GM12878 (cell line): Measurements from ENCODE around the gene TDRD12. TPM values are rescaled to one million over a fixed set of nuclear protein-coding genes. Genes with fewer than 3 reads are reported as not detected.

Source experiments
- ATAC-seq: fragments of 200-7000 bp; cut with Tn5 transposase; 3 replicates; pipeline ENCODE4 v1.9.1; 2020; ENCODE audit warnings: mild to moderate bottlenecking, moderate library complexity
- BruUV-seq: library from RNA; stranded (reverse); fragments of 400-500 nt; replicated peaks from 2 replicates; lab custom pipeline; 2021; lab: Mats Ljungman, UMichigan
- CTCF ChIA-PET: fragments of 300-600 bp; sonication (Branson Sonifier 250); formaldehyde crosslinking; extraction: SDS; loops from one replicate; lab custom pipeline; 2021; ENCODE audit warnings: inconsistent platforms; lab: Yijun Ruan, JAX
- POLR2A ChIA-PET: fragments of 350-600 bp; formaldehyde crosslinking; extraction: SDS; loops from one replicate; lab custom pipeline; 2021; ENCODE audit warnings: inconsistent platforms; lab: Charles Lee
- RAD21 ChIA-PET: fragments of 300-600 bp; sonication (Branson Sonifier 250); formaldehyde crosslinking; loops from one replicate; lab custom pipeline; 2023; ENCODE audit warnings: antibody characterized with exemption; ENCODE audit not compliant: unreplicated experiment; lab: Charles Lee
- SMC1A ChIA-PET: fragments of 300-600 bp; sonication (Branson Sonifier 250); formaldehyde crosslinking; loops from one replicate; lab custom pipeline; 2023; ENCODE audit not compliant: unreplicated experiment, uncharacterized antibody; lab: Charles Lee
- DNase-seq: peaks from one replicate; pipeline ENCODE4 v3.0.0-alpha.2; 2011; ENCODE audit warnings: low read depth, low spot score
- FAIRE-seq: peaks from 3 replicates; lab custom pipeline; 2011; peaks lifted over from hg19 to GRCh38; lab: Jason Lieb, UNC
- H2AFZ ChIP-seq: 2 replicates; pipeline ENCODE4 v1.6.0; 2011; ENCODE audit warnings: low read depth, low read length, control low read depth; ENCODE audit not compliant: control insufficient read depth
- H3K27ac ChIP-seq: 2 replicates; pipeline ENCODE4 v1.5.1; 2011; ENCODE audit warnings: control low read depth; ENCODE audit not compliant: control insufficient read depth, insufficient read depth
- H3K27me3 ChIP-seq, 2 experiments: replicated peaks in 1 of 2; 2 replicates each; pipeline versions ENCODE4 v1.6.0 to v1.6.1; 2011; ENCODE audit warnings: low read length in 1 of 2; ENCODE audit not compliant: control insufficient read depth in 2 of 2, insufficient read depth in 2 of 2
- H3K36me3 ChIP-seq, 2 experiments: 2 replicates each; pipeline ENCODE4 v1.5.1; 2011; ENCODE audit warnings: low read length in 1 of 2; ENCODE audit not compliant: control insufficient read depth in 2 of 2, insufficient read depth in 2 of 2
- H3K4me1 ChIP-seq: 2 replicates; pipeline ENCODE4 v1.6.1; 2011; ENCODE audit warnings: mild to moderate bottlenecking, low read length, moderate library complexity, mixed read lengths; ENCODE audit not compliant: control insufficient read depth, insufficient read depth
- H3K4me2 ChIP-seq: 2 replicates; pipeline ENCODE4 v1.6.0; 2011; ENCODE audit warnings: control low read depth; ENCODE audit not compliant: control insufficient read depth, insufficient read depth
- H3K4me3 ChIP-seq: fragments of 200-600 bp; sonication (generic); 2 replicates; pipeline ENCODE4 v1.5.1; 2016
- H3K79me2 ChIP-seq: 2 replicates; pipeline ENCODE4 v1.6.0; 2011; ENCODE audit warnings: low read length; ENCODE audit not compliant: control insufficient read depth, insufficient read depth
- H3K9ac ChIP-seq: 2 replicates; pipeline ENCODE4 v1.8.0; 2011; ENCODE audit warnings: low read length, control low read depth, mixed read lengths; ENCODE audit not compliant: control insufficient read depth, insufficient read depth
- H3K9me3 ChIP-seq: replicated peaks from 3 replicates; pipeline ENCODE4 v1.5.1; 2011; ENCODE audit warnings: mild to moderate bottlenecking, low read length; ENCODE audit not compliant: control insufficient read depth, insufficient read depth
- H4K20me1 ChIP-seq: 2 replicates; pipeline ENCODE4 v1.6.0; 2011; ENCODE audit not compliant: control insufficient read depth, insufficient read depth
- ASH2L ChIP-seq: fragments of 300-600, 200-600 bp; sonication (generic); IDR thresholded peaks from 2 replicates; pipeline ENCODE4 v1.6.1; 2017; ENCODE audit warnings: low read depth, mild to moderate bottlenecking, borderline replicate concordance
- DPF2 ChIP-seq: fragments of 450-650 bp; IDR thresholded peaks from 2 replicates; pipeline ENCODE4 v1.6.1; 2017; ENCODE audit warnings: mild to moderate bottlenecking
- EED ChIP-seq: sonication (generic); IDR thresholded peaks from 2 replicates; pipeline ENCODE4 v1.6.1; 2016; ENCODE audit warnings: antibody characterized with exemption, low read depth
- ETV6 ChIP-seq, 2 experiments: fragments of 450-650 bp in 1 of 2; IDR thresholded peaks in 1 of 2; conservative IDR thresholded peaks in 1 of 2; 2 replicates each; pipeline ENCODE4 v1.6.1; 2014; ENCODE audit warnings: antibody characterized with exemption in 1 of 2, borderline replicate concordance in 1 of 2, low read depth in 1 of 2, mild to moderate bottlenecking in 1 of 2, moderate library complexity in 1 of 2
- IRF4 ChIP-seq: IDR thresholded peaks from 2 replicates; pipeline ENCODE4 v1.6.1; 2011; ENCODE audit warnings: low read depth, low read length
- JUNB ChIP-seq: IDR thresholded peaks from 2 replicates; pipeline ENCODE4 v1.6.1; 2016; ENCODE audit warnings: antibody characterized with exemption, mild to moderate bottlenecking
- MTA3 ChIP-seq: IDR thresholded peaks from 2 replicates; pipeline ENCODE4 v1.6.1; 2012; ENCODE audit warnings: low read length, inconsistent platforms, borderline replicate concordance
- NFYA ChIP-seq: IDR thresholded peaks from 2 replicates; pipeline ENCODE4 v1.6.1; 2011; ENCODE audit warnings: low read depth, mild to moderate bottlenecking, low read length, improper control_type of control experiment, borderline replicate concordance
- RELA ChIP-seq: fragments of 450-650 bp; IDR thresholded peaks from 2 replicates; pipeline ENCODE4 v1.8.0; 2014; ENCODE audit warnings: borderline replicate concordance; ENCODE audit not compliant: partially characterized antibody
- RUNX3 ChIP-seq: IDR thresholded peaks from 2 replicates; pipeline ENCODE4 v1.6.1; 2012; ENCODE audit warnings: low read length, inconsistent platforms
- SMAD1 ChIP-seq: fragments of 450-650 bp; IDR thresholded peaks from 2 replicates; pipeline ENCODE4 v1.6.1; 2018; ENCODE audit warnings: mild to moderate bottlenecking, low read depth; ENCODE audit not compliant: partially characterized antibody
- TAF1 ChIP-seq: IDR thresholded peaks from 2 replicates; pipeline ENCODE4 v1.6.1; 2011; ENCODE audit warnings: mild to moderate bottlenecking, low read depth, low read length, borderline replicate concordance
- TARDBP ChIP-seq: IDR thresholded peaks from 2 replicates; pipeline ENCODE4 v1.6.1; 2016; ENCODE audit warnings: borderline replicate concordance
- TCF12 ChIP-seq: IDR thresholded peaks from 2 replicates; pipeline ENCODE4 v1.6.1; 2011; ENCODE audit warnings: low read depth, mild to moderate bottlenecking, low read length
- whole genome bisulfite sequencing: methylation state at CpG from one replicate; pipeline ENCODE4 v1.1.6; 2016; ENCODE audit warnings: low lambda C conversion rate; ENCODE audit not compliant: insufficient replicate concordance, insufficient coverage; ENCODE audit errors: missing lambda C conversion rate; 5-methylcytosine and 5-hydroxymethylcytosine counted together
- in situ Hi-C: fragments of 300-500 bp; cut with MboI; formaldehyde crosslinking; loops from 9 replicates; pipeline ENCODE4 v1.14.3; 2018; ENCODE audit warnings: mixed read lengths
- intact Hi-C: fragments of 100-400 bp; cut with micrococcal nuclease; formaldehyde crosslinking; loops from one replicate; pipeline ENCODE4 v1.14.2; 2022; ENCODE audit not compliant: unreplicated experiment
- polyA plus RNA-seq, 11 experiments: library from polyadenylated mRNA; depleted of rRNA in 4 of 11; unstranded in 6 of 11; stranded (reverse) in 5 of 11; fragments of >200 nt; fragmentation: Nextera tagmentation in 4 of 11; fragmentation: Illumina TruSeq in 1 of 11; extraction: Ambion mirVana in 4 of 11; extraction: Trizol in 1 of 11; gene quantifications; 1 replicate in 1 of 11; 2 replicates in 10 of 11; pipeline versions ENCODE4 v1.2.1 to v1.2.3, GENCODE V29; 2011 to 2016; ENCODE audit warnings: inconsistent platforms in 2 of 11, missing spikeins in 2 of 11, low read depth in 1 of 11
- total RNA-seq, 4 experiments: library from RNA; depleted of rRNA in 3 of 4; stranded (reverse); fragments of >200 nt in 3 of 4; fragmentation: Illumina TruSeq in 1 of 4; extraction: Trizol in 1 of 4; gene quantifications; 2 replicates each; pipeline versions ENCODE4 v1.2.1 to v1.2.3, GENCODE V29; 2013 to 2021
- TF ChIP-seq, protein P1 (sequence below): IDR thresholded peaks from 2 replicates; pipeline ENCODE4 v1.6.1; 2011; ENCODE audit warnings: low read depth, low read length, improper control_type of control experiment, borderline replicate concordance
- TF ChIP-seq, protein P2 (sequence below): IDR thresholded peaks from 2 replicates; pipeline ENCODE4 v1.6.1; 2012; ENCODE audit warnings: low read length, inconsistent platforms
- TF ChIP-seq, protein P3 (sequence below): IDR thresholded peaks from 2 replicates; pipeline ENCODE4 v1.6.1; 2011; ENCODE audit warnings: borderline replicate concordance, low read depth, mild to moderate bottlenecking, moderate library complexity, low read length; ENCODE audit not compliant: insufficient read depth, poor library complexity, severe bottlenecking
- TF ChIP-seq, protein P4 (sequence below): IDR thresholded peaks from 2 replicates; pipeline ENCODE4 v1.6.1; 2011; ENCODE audit warnings: low read depth, mild to moderate bottlenecking, low read length, moderate library complexity, borderline replicate concordance; ENCODE audit errors: extremely low read depth

Gene TDRD12
- total and polyA plus RNA-seq, 10 of the 15 experiments (the other 5 are each of a cell fraction or from before 2014, with no cell fraction given) = 0.08 to 0.15 TPM; not detected in 8

DNA sequence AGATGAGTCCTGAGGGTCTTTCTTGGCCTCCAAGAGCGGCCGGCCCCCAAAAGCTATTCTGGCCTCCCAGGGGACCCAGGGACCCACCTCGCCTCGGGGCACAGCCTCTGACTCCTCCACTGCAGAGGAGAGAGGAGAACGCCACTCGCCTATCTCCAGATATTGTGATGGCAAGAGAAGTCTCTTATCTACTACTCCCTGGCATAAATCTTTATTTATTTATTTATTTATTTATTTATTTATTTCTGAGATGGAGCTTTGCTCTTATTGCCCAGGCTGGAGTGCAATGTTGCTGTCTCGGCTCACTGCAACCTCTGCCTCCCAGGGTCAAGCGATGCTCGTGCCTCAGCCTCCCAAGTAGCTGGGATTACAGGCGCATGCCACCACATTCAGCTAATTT, 139.0 kb downstream of the TDRD12 start (continued):
- TF ChIP-seq, protein P1, sequence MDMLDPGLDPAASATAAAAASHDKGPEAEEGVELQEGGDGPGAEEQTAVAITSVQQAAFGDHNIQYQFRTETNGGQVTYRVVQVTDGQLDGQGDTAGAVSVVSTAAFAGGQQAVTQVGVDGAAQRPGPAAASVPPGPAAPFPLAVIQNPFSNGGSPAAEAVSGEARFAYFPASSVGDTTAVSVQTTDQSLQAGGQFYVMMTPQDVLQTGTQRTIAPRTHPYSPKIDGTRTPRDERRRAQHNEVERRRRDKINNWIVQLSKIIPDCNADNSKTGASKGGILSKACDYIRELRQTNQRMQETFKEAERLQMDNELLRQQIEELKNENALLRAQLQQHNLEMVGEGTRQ = no peak
- no peak for TF ChIP-seq MTA3
- TF ChIP-seq, all 136 proteins: peak for 0

DNA sequence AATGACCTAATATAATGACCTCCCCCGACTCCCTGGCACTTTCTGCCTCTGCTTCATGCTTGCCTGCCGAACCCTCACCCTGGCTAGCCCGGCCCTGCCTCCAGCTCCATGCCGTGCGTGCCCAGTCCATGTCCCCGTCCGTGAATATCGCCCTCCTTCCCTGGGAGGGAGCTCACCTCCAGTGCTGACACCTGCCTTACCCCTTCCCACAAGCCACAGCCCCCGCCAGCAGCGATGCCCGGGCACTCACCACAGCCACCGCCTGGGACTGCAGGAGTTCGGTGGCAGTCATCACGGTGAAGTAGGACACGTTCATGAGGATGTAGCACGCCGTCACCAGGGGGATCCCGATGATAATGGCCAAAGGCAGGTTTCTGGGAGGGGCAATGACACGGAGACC, 140.0 kb downstream of the TDRD12 start:
- H3K9ac ChIP-seq = no peak overlapping the region
- 69% methylated on average over 19 of the region's 19 CpGs for WGBS
- no peak overlapping the region for H2AFZ ChIP-seq
- H4K20me1 ChIP-seq = no peaks in the 10 kb centered on the region
- no peaks in the 10 kb centered on the region for H3K36me3 ChIP-seq
- ChIA-PET POLR2A (no interaction called here), RAD21 (no interaction called here), CTCF (no interaction called here), SMC1A (no interaction called here)
- H3K4me2 ChIP-seq = no peak overlapping the region
- ATAC-seq = no peak
- no TSS peak for BruUV-seq
- H3K27ac ChIP-seq = no peak overlapping the region
- no peak overlapping the region for H3K4me3 ChIP-seq
- no peak for FAIRE-seq
- no peaks in the 10 kb centered on the region for H3K9me3 ChIP-seq
- no peak for DNase-seq
- in situ Hi-C loops = no loop called here
- no peaks in the 10 kb centered on the region for H3K79me2 ChIP-seq
- H3K27me3 ChIP-seq = no peaks in the 10 kb centered on the region
- TF ChIP-seq, protein P2, sequence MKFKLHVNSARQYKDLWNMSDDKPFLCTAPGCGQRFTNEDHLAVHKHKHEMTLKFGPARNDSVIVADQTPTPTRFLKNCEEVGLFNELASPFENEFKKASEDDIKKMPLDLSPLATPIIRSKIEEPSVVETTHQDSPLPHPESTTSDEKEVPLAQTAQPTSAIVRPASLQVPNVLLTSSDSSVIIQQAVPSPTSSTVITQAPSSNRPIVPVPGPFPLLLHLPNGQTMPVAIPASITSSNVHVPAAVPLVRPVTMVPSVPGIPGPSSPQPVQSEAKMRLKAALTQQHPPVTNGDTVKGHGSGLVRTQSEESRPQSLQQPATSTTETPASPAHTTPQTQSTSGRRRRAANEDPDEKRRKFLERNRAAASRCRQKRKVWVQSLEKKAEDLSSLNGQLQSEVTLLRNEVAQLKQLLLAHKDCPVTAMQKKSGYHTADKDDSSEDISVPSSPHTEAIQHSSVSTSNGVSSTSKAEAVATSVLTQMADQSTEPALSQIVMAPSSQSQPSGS = no peak
- TF ChIP-seq IRF4 (no peak), TCF12 (no peak), RUNX3 (no peak), ASH2L (no peak), RELA (no peak), TARDBP (no peak), TAF1 (no peak), ETV6 (conservative IDR thresholded peaks at IDR 0.05 in 1 of 2, IDR thresholded peaks at IDR 0.05 in 1 of 2; ENCODE audit: borderline replicate concordance in 1 of 2, low read depth in 1 of 2) (no peak), EED (no peak), NFYA (no peak), SMAD1 (no peak), DPF2 (no peak), JUNB (no peak)
- TF ChIP-seq, protein P3, sequence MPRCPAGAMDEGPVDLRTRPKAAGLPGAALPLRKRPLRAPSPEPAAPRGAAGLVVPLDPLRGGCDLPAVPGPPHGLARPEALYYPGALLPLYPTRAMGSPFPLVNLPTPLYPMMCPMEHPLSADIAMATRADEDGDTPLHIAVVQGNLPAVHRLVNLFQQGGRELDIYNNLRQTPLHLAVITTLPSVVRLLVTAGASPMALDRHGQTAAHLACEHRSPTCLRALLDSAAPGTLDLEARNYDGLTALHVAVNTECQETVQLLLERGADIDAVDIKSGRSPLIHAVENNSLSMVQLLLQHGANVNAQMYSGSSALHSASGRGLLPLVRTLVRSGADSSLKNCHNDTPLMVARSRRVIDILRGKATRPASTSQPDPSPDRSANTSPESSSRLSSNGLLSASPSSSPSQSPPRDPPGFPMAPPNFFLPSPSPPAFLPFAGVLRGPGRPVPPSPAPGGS = no peak
- TF ChIP-seq, protein P4, sequence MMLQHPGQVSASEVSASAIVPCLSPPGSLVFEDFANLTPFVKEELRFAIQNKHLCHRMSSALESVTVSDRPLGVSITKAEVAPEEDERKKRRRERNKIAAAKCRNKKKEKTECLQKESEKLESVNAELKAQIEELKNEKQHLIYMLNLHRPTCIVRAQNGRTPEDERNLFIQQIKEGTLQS = no peak
- intact Hi-C loops = no loop called here
- H3K4me1 ChIP-seq = no peaks in the 10 kb centered on the region
